ENCODE data around the gene FBLIM1. TPM values are rescaled to one million over a fixed set of nuclear protein-coding genes. Genes with fewer than 3 reads are reported as not detected.

FBLIM1 gene
- total RNA-seq, 2 experiments from 2014 or later: not detected

GRCh38 chr1:15750924-15751323, 7.7 kb upstream of the FBLIM1 start:
- no TSS peak for BruUV-seq (replicated peaks)
- Histone ChIP-seq H3K9me2 (ENCODE audit: insufficient read depth, low read length) (no peaks in the 10 kb centered on the region), H3K9me3 (ENCODE audit: low read length) (no peaks in the 10 kb centered on the region), H3K4me2 (ENCODE audit: low read length) (no peak overlapping the region), H3K27ac (ENCODE audit: low read depth, low read length, poor library complexity, severe bottlenecking) (no peak overlapping the region), H3K36me3 (ENCODE audit: insufficient read depth, low read length) (no peaks in the 10 kb centered on the region), H3K4me1 (ENCODE audit: insufficient read depth, low read length, poor library complexity, severe bottlenecking) (no peaks in the 10 kb centered on the region), H3K79me2 (ENCODE audit: insufficient read depth, low read depth, low read length) (no peaks in the 10 kb centered on the region), H2AFZ (ENCODE audit: low read length) (no peak overlapping the region), H3K4me3 (ENCODE audit: low read depth, low read length, poor library complexity, severe bottlenecking) (no peak overlapping the region), H4K20me1 (ENCODE audit: insufficient read depth, low read length) (no peaks in the 10 kb centered on the region)
- ChIA-PET POLR2A (interaction anchor here (0.7 kb wide), 1 partner anchor 132 kb away, joined by 4 read pairs; no protein-coding TSS in a partner anchor), CTCF (ENCODE audit: unreplicated experiment) (no interaction called here)
- no peak for TF ChIP-seq EZH2phosphoT487 (IDR thresholded peaks at IDR 0.05; ENCODE audit: borderline replicate concordance, low read depth, low read length)
- no peak for TF ChIP-seq CTCF (conservative IDR thresholded peaks at IDR 0.05; ENCODE audit: low read length)
- no peak for DNase-seq (ENCODE audit: low spot score)
- intact Hi-C loops (cut with micrococcal nuclease; ENCODE audit: unreplicated experiment): no loop called here

- Histone ChIP-seq H3K9me2 (ENCODE audit: insufficient read depth, low read length) (no peaks in the 10 kb centered on the region), H3K36me3 (ENCODE audit: insufficient read depth, low read length) (no peaks in the 10 kb centered on the region), H3K27ac (ENCODE audit: low read depth, low read length, poor library complexity, severe bottlenecking) (no peak overlapping the region), H4K20me1 (ENCODE audit: insufficient read depth, low read length) (no peaks in the 10 kb centered on the region), H3K9me3 (ENCODE audit: low read length) (no peaks in the 10 kb centered on the region), H2AFZ (ENCODE audit: low read length) (no peak overlapping the region), H3K4me3 (ENCODE audit: low read depth, low read length, poor library complexity, severe bottlenecking) (no peak overlapping the region), H3K4me1 (ENCODE audit: insufficient read depth, low read length, poor library complexity, severe bottlenecking) (no peaks in the 10 kb centered on the region), H3K4me2 (ENCODE audit: low read length) (no peak overlapping the region), H3K79me2 (ENCODE audit: insufficient read depth, low read depth, low read length) (no peaks in the 10 kb centered on the region)
- intact Hi-C loops (cut with micrococcal nuclease; ENCODE audit: unreplicated experiment): no loop called here
- CTCF ChIA-PET (ENCODE audit: unreplicated experiment): no interaction called here
- TF ChIP-seq CTCF (conservative IDR thresholded peaks at IDR 0.05; ENCODE audit: low read length): no peak
- no peak for TF ChIP-seq EZH2phosphoT487 (IDR thresholded peaks at IDR 0.05; ENCODE audit: borderline replicate concordance, low read depth, low read length)
- POLR2A ChIA-PET: interaction anchor here (0.7 kb wide), 1 partner anchor 131 kb away, joined by 4 read pairs; no protein-coding TSS in a partner anchor
- no peak for DNase-seq (ENCODE audit: low spot score)
- BruUV-seq (replicated peaks): no TSS peak
Observed at GRCh38 chr1:15751717-15752116, 6.9 kb upstream of the FBLIM1 start.

GRCh38 chr1:15753776-15754175, 4.8 kb upstream of the FBLIM1 start:
- Histone ChIP-seq H3K9me2 (ENCODE audit: insufficient read depth, low read length) (no peaks in the 10 kb centered on the region), H3K9me3 (ENCODE audit: low read length) (no peaks in the 10 kb centered on the region), H3K4me3 (ENCODE audit: low read depth, low read length, poor library complexity, severe bottlenecking) (no peak overlapping the region), H2AFZ (ENCODE audit: low read length) (no peak overlapping the region), H3K79me2 (ENCODE audit: insufficient read depth, low read depth, low read length) (no peaks in the 10 kb centered on the region), H4K20me1 (ENCODE audit: insufficient read depth, low read length) (no peaks in the 10 kb centered on the region), H3K4me1 (ENCODE audit: insufficient read depth, low read length, poor library complexity, severe bottlenecking) (no peaks in the 10 kb centered on the region), H3K4me2 (ENCODE audit: low read length) (no peak overlapping the region), H3K27ac (ENCODE audit: low read depth, low read length, poor library complexity, severe bottlenecking) (no peak overlapping the region), H3K36me3 (ENCODE audit: insufficient read depth, low read length) (no peaks in the 10 kb centered on the region)
- intact Hi-C loops (cut with micrococcal nuclease; ENCODE audit: unreplicated experiment): no loop called here
- no peak for DNase-seq (ENCODE audit: low spot score)
- TF ChIP-seq EZH2phosphoT487 (IDR thresholded peaks at IDR 0.05; ENCODE audit: borderline replicate concordance, low read depth, low read length) (no peak), CTCF (conservative IDR thresholded peaks at IDR 0.05; ENCODE audit: low read length) (no peak)
- CTCF ChIA-PET (ENCODE audit: unreplicated experiment): no interaction called here
- POLR2A ChIA-PET: no interaction called here
- BruUV-seq (replicated peaks): no TSS peak

All from OCI-LY7 (cell line).